ENCODE measurements around the gene LHFPL3.

DNA sequence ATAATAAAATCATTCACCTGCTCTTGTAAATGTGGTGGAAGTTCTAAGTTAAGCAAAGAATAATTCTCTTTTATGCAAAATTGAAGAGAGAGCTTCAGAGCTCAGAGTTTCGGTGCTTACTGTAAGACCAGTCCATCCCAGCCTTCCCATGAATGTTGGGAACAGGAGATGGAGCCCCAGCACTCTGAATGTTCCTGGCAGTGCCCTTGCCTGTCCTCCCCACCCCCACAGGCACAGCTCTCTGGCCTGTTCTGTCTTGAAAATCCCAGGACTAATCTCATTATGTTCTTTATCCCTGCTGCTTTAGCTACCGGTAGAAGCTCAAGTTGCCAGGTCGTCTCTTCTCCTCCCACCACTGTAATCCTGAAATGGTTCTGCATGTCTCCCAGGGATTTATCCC is 29.1 kb upstream of the LHFPL3 start:
- TF ChIP-seq PTBP1 (IDR thresholded peaks at IDR 0.05; ENCODE audit: low read depth, low read length, poor library complexity, severe bottlenecking) (no peak), ZBTB20 (CRISPR knock-in tag; IDR thresholded peaks at IDR 0.05; ENCODE audit: borderline replicate concordance, low read depth) (no peak), POLR2AphosphoS5 (IDR thresholded peaks at IDR 0.05; ENCODE audit: low read depth, low read length) (no peak), SIN3A (IDR thresholded peaks at IDR 0.05; ENCODE audit: borderline replicate concordance, low read depth, low read length) (no peak), ZNF543 (CRISPR knock-in tag; IDR thresholded peaks at IDR 0.05) (no peak), PCBP2 (optimal IDR thresholded peaks at IDR 0.05; ENCODE audit: low read depth, low read length, poor library complexity, severe bottlenecking) (no peak), PCBP1 (IDR thresholded peaks at IDR 0.05; ENCODE audit: borderline replicate concordance, low read depth, low read length) (no peak)
- TF ChIP-seq, protein P1, sequence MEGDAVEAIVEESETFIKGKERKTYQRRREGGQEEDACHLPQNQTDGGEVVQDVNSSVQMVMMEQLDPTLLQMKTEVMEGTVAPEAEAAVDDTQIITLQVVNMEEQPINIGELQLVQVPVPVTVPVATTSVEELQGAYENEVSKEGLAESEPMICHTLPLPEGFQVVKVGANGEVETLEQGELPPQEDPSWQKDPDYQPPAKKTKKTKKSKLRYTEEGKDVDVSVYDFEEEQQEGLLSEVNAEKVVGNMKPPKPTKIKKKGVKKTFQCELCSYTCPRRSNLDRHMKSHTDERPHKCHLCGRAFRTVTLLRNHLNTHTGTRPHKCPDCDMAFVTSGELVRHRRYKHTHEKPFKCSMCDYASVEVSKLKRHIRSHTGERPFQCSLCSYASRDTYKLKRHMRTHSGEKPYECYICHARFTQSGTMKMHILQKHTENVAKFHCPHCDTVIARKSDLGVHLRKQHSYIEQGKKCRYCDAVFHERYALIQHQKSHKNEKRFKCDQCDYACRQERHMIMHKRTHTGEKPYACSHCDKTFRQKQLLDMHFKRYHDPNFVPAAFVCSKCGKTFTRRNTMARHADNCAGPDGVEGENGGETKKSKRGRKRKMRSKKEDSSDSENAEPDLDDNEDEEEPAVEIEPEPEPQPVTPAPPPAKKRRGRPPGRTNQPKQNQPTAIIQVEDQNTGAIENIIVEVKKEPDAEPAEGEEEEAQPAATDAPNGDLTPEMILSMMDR (CRISPR knock-in tag; IDR thresholded peaks at IDR 0.05) = no peak
- TF ChIP-seq, protein P2, sequence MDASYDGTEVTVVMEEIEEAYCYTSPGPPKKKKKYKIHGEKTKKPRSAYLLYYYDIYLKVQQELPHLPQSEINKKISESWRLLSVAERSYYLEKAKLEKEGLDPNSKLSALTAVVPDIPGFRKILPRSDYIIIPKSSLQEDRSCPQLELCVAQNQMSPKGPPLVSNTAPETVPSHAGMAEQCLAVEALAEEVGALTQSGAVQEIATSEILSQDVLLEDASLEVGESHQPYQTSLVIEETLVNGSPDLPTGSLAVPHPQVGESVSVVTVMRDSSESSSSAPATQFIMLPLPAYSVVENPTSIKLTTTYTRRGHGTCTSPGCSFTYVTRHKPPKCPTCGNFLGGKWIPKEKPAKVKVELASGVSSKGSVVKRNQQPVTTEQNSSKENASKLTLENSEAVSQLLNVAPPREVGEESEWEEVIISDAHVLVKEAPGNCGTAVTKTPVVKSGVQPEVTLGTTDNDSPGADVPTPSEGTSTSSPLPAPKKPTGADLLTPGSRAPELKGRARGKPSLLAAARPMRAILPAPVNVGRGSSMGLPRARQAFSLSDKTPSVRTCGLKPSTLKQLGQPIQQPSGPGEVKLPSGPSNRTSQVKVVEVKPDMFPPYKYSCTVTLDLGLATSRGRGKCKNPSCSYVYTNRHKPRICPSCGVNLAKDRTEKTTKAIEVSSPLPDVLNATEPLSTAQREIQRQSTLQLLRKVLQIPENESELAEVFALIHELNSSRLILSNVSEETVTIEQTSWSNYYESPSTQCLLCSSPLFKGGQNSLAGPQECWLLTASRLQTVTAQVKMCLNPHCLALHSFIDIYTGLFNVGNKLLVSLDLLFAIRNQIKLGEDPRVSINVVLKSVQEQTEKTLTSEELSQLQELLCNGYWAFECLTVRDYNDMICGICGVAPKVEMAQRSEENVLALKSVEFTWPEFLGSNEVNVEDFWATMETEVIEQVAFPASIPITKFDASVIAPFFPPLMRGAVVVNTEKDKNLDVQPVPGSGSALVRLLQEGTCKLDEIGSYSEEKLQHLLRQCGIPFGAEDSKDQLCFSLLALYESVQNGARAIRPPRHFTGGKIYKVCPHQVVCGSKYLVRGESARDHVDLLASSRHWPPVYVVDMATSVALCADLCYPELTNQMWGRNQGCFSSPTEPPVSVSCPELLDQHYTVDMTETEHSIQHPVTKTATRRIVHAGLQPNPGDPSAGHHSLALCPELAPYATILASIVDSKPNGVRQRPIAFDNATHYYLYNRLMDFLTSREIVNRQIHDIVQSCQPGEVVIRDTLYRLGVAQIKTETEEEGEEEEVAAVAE (CRISPR knock-in tag; IDR thresholded peaks at IDR 0.05; ENCODE audit: borderline replicate concordance) = no peak
